Chondrocyte (in vitro differentiated cells): ENCODE data around the gene NOS3. TPM values are rescaled to one million over a fixed set of nuclear protein-coding genes. Genes with fewer than 3 reads are reported as not detected.
"Not testable (repeated sequence)": the region's sequence is repeated elsewhere in the genome, so short reads cannot be mapped to it uniquely, and the experiment has no call there.

Source experiments
- DNase-seq: peaks from one replicate; pipeline ENCODE4 v3.0.0; 2021; ENCODE audit warnings: mixed read lengths, low spot score
- H3K27ac Mint-ChIP-seq: one replicate; pipeline ENCODE4 v1.8.0; 2021; ENCODE audit warnings: mild to moderate bottlenecking, moderate library complexity, mixed read lengths; ENCODE audit not compliant: unreplicated experiment
- H3K27me3 Mint-ChIP-seq: 2 replicates; pipeline ENCODE4 v1.8.0; 2021; ENCODE audit warnings: low read depth, mixed read lengths
- H3K36me3 Mint-ChIP-seq: 2 replicates; pipeline ENCODE4 v1.8.0; 2021; ENCODE audit warnings: low read depth, mixed read lengths
- H3K4me1 Mint-ChIP-seq: 2 replicates; pipeline ENCODE4 v1.8.0; 2021; ENCODE audit warnings: low read depth, mild to moderate bottlenecking, mixed read lengths
- H3K4me3 Mint-ChIP-seq: one replicate; pipeline ENCODE4 v1.8.0; 2021; ENCODE audit warnings: mild to moderate bottlenecking, moderate library complexity, mixed read lengths; ENCODE audit not compliant: unreplicated experiment
- H3K9me3 Mint-ChIP-seq: 2 replicates; pipeline ENCODE4 v1.8.0; 2021; ENCODE audit warnings: low read depth, mixed read lengths
- total RNA-seq: library from RNA; stranded (reverse); gene quantifications from 3 replicates; pipeline ENCODE4 v1.2.1, GENCODE V29; 2021
- TF ChIP-seq, protein P1 (sequence below): fragments of 200-600 bp; sonication (generic); IDR thresholded peaks from 2 replicates; pipeline ENCODE4 v1.5.0; 2021; ENCODE audit warnings: antibody characterized with exemption, mild to moderate bottlenecking, moderate library complexity

NOS3 gene
- total RNA-seq, 1 donor from 2014 or later: not detected

DNA sequence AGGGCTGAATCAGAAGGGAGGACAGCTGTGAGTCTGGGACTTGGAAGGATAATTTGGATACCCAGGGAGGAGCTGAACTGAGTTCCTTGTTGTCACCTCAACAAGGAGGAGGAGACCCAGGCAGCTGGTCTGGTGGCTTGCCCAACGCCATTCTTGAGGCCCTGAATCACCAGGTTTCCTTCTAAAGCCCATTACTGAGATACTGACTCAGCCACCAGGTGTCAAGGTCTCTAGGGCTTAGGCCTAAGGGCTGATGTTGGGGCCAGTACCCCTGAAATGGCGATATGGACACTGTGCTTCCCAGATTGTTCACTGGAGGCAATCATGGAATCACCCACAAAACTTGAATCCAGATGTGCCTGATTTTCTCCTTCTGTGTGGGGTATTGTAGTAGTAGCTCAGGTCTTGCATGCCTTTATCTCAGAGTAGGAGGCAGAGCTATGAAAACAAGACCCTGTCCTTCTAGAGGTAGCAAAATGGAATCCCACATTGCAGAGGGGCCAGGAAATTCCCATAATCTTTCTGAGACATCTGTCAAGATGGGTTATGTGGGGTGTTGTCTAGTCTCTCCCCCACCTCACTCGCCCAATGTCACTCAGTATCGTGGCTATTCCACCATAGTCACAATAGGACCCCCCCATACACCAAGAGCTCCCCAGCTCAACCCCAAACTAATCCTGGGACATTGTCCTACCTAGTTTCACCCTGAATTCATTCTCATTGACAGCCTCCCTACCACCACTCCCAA is 35.3 kb downstream of the NOS3 start:
- no peaks in the 10 kb centered on the region for H3K27me3 Mint-ChIP-seq
- H3K4me3 Mint-ChIP-seq: no peak overlapping the region
- TF ChIP-seq, protein P1, sequence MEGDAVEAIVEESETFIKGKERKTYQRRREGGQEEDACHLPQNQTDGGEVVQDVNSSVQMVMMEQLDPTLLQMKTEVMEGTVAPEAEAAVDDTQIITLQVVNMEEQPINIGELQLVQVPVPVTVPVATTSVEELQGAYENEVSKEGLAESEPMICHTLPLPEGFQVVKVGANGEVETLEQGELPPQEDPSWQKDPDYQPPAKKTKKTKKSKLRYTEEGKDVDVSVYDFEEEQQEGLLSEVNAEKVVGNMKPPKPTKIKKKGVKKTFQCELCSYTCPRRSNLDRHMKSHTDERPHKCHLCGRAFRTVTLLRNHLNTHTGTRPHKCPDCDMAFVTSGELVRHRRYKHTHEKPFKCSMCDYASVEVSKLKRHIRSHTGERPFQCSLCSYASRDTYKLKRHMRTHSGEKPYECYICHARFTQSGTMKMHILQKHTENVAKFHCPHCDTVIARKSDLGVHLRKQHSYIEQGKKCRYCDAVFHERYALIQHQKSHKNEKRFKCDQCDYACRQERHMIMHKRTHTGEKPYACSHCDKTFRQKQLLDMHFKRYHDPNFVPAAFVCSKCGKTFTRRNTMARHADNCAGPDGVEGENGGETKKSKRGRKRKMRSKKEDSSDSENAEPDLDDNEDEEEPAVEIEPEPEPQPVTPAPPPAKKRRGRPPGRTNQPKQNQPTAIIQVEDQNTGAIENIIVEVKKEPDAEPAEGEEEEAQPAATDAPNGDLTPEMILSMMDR: no peak
- H3K27ac Mint-ChIP-seq: no peak overlapping the region
- H3K9me3 Mint-ChIP-seq: no peaks in the 10 kb centered on the region
- peaks cover 21% of the 10 kb centered on the region for H3K4me1 Mint-ChIP-seq
- no peak for DNase-seq
- peaks cover 2% of the 10 kb centered on the region for H3K36me3 Mint-ChIP-seq

DNA sequence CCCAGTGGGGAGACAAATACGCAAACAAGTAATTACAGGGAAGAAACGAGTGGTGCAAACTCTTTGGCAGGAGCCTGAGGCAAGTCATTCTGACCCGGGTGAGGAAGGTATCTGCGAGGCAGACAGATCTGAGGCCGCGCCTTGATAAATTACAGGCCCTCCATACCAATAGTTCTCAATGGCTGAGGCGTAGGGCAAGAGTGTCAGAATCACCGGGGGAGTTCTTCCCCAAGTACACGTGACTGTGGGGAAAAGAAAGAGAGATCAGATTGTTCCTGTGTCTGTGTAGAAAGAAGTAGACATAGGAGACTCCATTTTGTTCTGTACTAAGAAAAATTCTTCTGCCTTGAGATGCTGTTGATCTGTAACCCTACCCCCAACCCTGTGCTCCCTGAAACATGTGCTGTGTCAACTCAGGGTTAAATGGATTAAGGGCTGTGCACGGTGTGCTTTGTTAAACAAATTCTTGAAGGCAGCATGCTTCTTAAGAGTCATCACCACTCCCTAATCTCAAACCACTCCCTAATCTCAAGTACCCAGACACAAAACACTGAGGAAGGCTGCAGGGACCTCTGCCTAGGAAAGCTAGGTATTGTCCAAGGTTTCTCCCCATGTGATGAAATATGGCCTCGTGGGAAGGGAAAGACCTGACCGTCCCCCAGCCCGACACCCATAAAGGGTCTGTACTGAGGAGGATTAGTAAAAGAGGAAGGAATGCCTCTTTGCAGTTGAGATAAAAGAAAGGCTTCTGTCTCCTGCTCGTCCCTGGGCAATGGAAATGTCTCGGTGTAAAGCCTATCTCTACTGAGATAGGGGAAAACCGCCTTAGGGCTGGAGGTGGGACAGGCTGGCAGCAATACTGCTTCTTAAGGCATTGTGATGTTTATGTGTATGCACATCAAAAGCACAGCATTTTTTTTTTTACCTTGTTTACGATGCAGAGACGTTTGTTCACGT is 36.2 kb downstream of the NOS3 start:
- peak overlapping the region; percentile 70 for H3K27ac Mint-ChIP-seq
- not testable (repeated sequence) for H3K9me3 Mint-ChIP-seq, H3K36me3 Mint-ChIP-seq, H3K27me3 Mint-ChIP-seq, DNase-seq
- peaks cover 21% of the 10 kb centered on the region for H3K4me1 Mint-ChIP-seq
- peak overlapping the region; percentile 95 for H3K4me3 Mint-ChIP-seq

DNA sequence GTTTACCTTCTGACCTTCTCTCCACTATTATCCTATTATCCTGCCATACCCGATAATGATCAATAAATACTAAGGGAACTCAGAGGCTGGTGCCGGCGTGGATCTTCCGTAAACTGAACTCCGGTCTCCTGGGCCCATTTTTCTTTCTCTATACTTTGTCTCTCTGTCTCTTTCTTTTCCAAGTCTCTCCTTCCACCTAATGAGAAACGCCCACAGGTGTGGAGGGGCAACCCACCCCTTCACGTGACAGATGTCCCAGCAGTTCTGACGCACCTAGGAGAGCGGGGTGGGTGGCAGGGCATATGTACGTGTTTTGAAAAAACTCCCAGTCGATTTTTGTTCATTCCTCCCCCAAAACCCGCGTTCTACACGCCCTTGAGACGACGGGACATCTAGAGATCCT is 36.9 kb downstream of the NOS3 start:
- peaks cover 21% of the 10 kb centered on the region for H3K4me1 Mint-ChIP-seq
- peak overlapping the region; percentile 95 for H3K4me3 Mint-ChIP-seq
- H3K36me3 Mint-ChIP-seq, H3K27me3 Mint-ChIP-seq, DNase-seq, H3K9me3 Mint-ChIP-seq: not testable (repeated sequence)
- H3K27ac Mint-ChIP-seq: peak overlapping the region; percentile 70

DNA sequence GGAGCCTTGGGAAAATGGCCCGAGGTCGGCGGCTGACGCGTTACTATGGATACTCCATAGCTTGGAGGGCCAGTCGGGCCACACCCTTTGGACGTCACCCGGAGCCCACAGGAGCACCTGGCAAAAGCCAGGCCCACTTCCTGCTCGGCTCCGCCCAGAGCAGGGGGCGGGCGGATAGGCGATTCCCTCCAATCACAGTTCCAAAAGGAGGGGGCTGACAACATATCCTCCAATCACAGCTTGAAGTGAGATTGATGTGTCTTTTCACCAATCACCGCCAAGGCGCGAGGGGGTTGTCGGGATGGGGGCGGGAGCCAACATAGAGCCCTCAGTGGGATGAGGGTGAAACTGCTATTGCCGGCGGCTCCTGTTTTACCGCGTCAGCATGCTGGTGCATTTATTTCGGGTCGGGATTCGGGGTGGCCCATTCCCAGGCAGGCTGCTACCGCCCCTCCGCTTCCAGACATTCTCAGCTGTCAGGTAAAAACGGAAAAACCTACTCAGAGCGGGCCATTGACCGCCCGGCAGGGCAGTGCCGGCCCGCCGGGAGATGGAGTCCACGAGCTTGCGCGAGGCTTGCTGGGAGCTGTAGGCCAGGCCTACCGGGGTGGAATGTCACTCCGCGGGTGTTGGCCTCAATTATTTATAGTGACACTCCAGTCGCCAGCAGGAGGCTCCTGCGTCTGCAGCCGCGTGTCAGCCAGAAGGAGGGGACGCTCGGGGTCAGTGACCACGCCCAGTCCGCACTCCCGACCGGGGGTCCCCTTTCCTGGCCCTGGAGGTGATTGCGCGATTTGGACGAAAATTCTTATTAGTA is 37.5 kb downstream of the NOS3 start, which contains the start of gene ABCB8:
ABCB8 (plus strand) TSS at position 320 of the 817 bp plus-strand sequence; CDS start at position 386, 66 bp downstream.
- TF ChIP-seq, protein P1: peak; percentile 76
- H3K36me3 Mint-ChIP-seq: peaks cover 2% of the 10 kb centered on the region
- DNase-seq: no peak

DNA sequence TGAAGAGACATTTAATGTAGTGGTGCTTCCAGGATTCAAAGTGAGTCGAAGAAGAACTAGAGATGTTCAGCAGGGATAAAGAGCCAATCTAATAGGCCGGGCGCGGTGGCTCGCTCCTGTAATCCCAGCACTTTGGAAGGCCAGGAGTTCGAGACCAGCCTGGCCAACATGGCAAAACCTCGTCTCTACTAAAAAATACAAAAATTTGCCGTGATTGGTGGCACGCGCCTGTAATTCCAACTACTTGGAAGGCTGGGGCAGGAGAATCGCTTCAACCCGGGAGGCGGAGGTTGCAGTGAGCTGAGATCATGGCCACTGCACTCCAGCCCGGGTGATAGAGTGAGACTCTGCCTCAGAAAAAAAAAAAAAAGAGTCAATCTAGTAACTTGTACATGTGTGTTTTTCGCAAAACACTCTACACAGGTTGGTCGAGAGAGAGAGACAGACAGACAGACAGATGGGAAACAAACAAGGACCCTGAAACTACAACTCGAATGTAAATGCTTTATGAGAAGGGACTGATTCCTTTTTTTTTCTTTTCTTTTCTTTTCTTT is 38.2 kb downstream of the NOS3 start:
- TF ChIP-seq, protein P1: peak; percentile 40
- Mint-ChIP-seq H3K27ac (peak overlapping the region; percentile 94), H3K36me3 (peaks cover 2% of the 10 kb centered on the region), H3K4me3 (peak overlapping the region; percentile 95), H3K9me3 (no peaks in the 10 kb centered on the region), H3K4me1 (peaks cover 21% of the 10 kb centered on the region), H3K27me3 (no peaks in the 10 kb centered on the region)
- no peak for DNase-seq

More for the DNA sequence above, 37.5 kb downstream of the NOS3 start, which contains the start of gene ABCB8:
- Mint-ChIP-seq H3K27ac (peak within 1 kb of the TSS; percentile 94), H3K4me3 (peak within 1 kb of the TSS; percentile 95), H3K9me3 (no peaks in the 10 kb centered on the region), H3K4me1 (peaks cover 21% of the 10 kb centered on the region), H3K27me3 (no peaks in the 10 kb centered on the region)
